NCI-H2171 treated with DMSO at 0.1 percent for 48 hours (cell line): ENCODE results near the gene UQCC3.
A peak's percentile ranks its signal among the peaks of the same experiment; 100 is the strongest.
"Not testable (repeated sequence)": the region's sequence is repeated elsewhere in the genome, so short reads cannot be mapped to it uniquely, and the experiment has no call there.

Experiments
- DNase-seq: peaks from one replicate; lab custom pipeline; 2025; lab: John Stamatoyannopoulos, UW

UQCC3 gene

GRCh38 chr11:62665599-62666258 lies 5.7 kb upstream of the UQCC3 start:
- DNase-seq: peak; percentile 43

GRCh38 chr11:62666259-62666926 lies 5.1 kb upstream of the UQCC3 start:
- no peak for DNase-seq

GRCh38 chr11:62667460-62667859 lies 4.0 kb upstream of the UQCC3 start:
- no peak for DNase-seq

- peak; percentile 22 for DNase-seq
These were observed 1.9 kb upstream of the UQCC3 start for GRCh38 chr11:62669420-62670161.

- no peak for DNase-seq
These were observed 251 bp upstream of the UQCC3 start for GRCh38 chr11:62671236-62671607.

- no peak for DNase-seq
These were observed 1.7 kb downstream of the UQCC3 start for GRCh38 chr11:62673196-62673525.

- not testable (repeated sequence) for DNase-seq
These were observed 3.9 kb downstream of the UQCC3 start for GRCh38 chr11:62675415-62675814.

- no peak for DNase-seq
These were observed 5.2 kb downstream of the UQCC3 start for GRCh38 chr11:62676698-62677097.

GRCh38 chr11:62677156-62677555 lies 5.7 kb downstream of the UQCC3 start:
- DNase-seq: peak; percentile 52

GRCh38 chr11:62677714-62678113 lies 6.2 kb downstream of the UQCC3 start:
- no peak for DNase-seq

GRCh38 chr11:62678433-62678769 lies 6.9 kb downstream of the UQCC3 start:
- DNase-seq: no peak

GRCh38 chr11:62678770-62679696 lies 7.6 kb downstream of the UQCC3 start, which contains the start of gene UBXN1:
Gene UBXN1, minus strand, starts transcription at chr11:62679073. Its CDS starts 150 bp downstream, at chr11:62678923.
- DNase-seq: peak; percentile 94

GRCh38 chr11:62680825-62681240 lies 9.4 kb downstream of the UQCC3 start:
- peak; percentile 52 for DNase-seq

GRCh38 chr11:62682518-62682917 lies 11.0 kb downstream of the UQCC3 start:
- DNase-seq: no peak

- DNase-seq: no peak
These were observed 16.3 kb downstream of the UQCC3 start for GRCh38 chr11:62687508-62688396.

- no peak for DNase-seq
These were observed 17.0 kb downstream of the UQCC3 start for GRCh38 chr11:62688491-62688890.

GRCh38 chr11:62689421-62690183 lies 18.1 kb downstream of the UQCC3 start, which contains the start of gene LRRN4CL:
Gene LRRN4CL, minus strand, starts transcription at chr11:62689530. Its CDS starts 1,022 bp downstream, at chr11:62688508.
- DNase-seq: peak; percentile 45

GRCh38 chr11:62693624-62694023 lies 22.2 kb downstream of the UQCC3 start:
- not testable (repeated sequence) for DNase-seq

GRCh38 chr11:62694455-62695167 lies 23.1 kb downstream of the UQCC3 start:
- peak; percentile 28 for DNase-seq
